Stimulated activated CD8-positive, alpha-beta memory T cell treated with anti-CD3 and anti-CD28 coated beads, Interleukin-7, amount 100 ng/mL, for 24 hours (primary cell): Measurements from ENCODE around the gene CENPX.
"Not testable (repeated sequence)": the region's sequence is repeated elsewhere in the genome, so short reads cannot be mapped to it uniquely, and the experiment has no call there.

Experiments
- DNase-seq: peaks from one replicate; pipeline ENCODE4 v3.0.0-alpha.2; 2020; ENCODE audit warnings: low read depth

Gene CENPX

GRCh38 chr17:82039695-82040299 is 17.1 kb upstream of the CENPX start:
- DNase-seq = no peak

- DNase-seq = not testable (repeated sequence)
These were observed 16.2 kb upstream of the CENPX start for GRCh38 chr17:82038796-82039409.

GRCh38 chr17:82037889-82038195 is 15.2 kb upstream of the CENPX start:
- no peak for DNase-seq

- DNase-seq = peak; percentile 91
These were observed 14.6 kb upstream of the CENPX start, which contains the start of gene DCXR for GRCh38 chr17:82037092-82037888. Gene DCXR, minus strand, starts transcription at chr17:82037697. Its CDS starts 15 bp downstream, at chr17:82037682.

GRCh38 chr17:82036634-82037091 is 14.0 kb upstream of the CENPX start:
- DNase-seq = no peak

GRCh38 chr17:82035956-82036633 is 13.4 kb upstream of the CENPX start:
- no peak for DNase-seq

GRCh38 chr17:82035488-82035887 is 12.8 kb upstream of the CENPX start:
- no peak for DNase-seq

- no peak for DNase-seq
These were observed 11.8 kb upstream of the CENPX start for GRCh38 chr17:82034371-82035011.

GRCh38 chr17:82033359-82034085 is 10.8 kb upstream of the CENPX start:
- DNase-seq = no peak

GRCh38 chr17:82031885-82032627 is 9.4 kb upstream of the CENPX start:
- no peak for DNase-seq

- no peak for DNase-seq
These were observed 8.7 kb upstream of the CENPX start, which contains the start of gene RAC3 for GRCh38 chr17:82031303-82031884. Gene RAC3, plus strand, starts transcription at chr17:82031678. Its CDS starts 84 bp downstream, at chr17:82031762.

GRCh38 chr17:82030470-82031302 is 8.0 kb upstream of the CENPX start:
- DNase-seq = peak; percentile 61

- DNase-seq = no peak
These were observed 7.4 kb upstream of the CENPX start for GRCh38 chr17:82029990-82030469.

GRCh38 chr17:82029391-82029790 is 6.7 kb upstream of the CENPX start:
- no peak for DNase-seq

- no peak for DNase-seq
These were observed 6.3 kb upstream of the CENPX start for GRCh38 chr17:82028966-82029365.

GRCh38 chr17:82028246-82028645 is 5.6 kb upstream of the CENPX start:
- DNase-seq = no peak

GRCh38 chr17:82025401-82026107 is 2.9 kb upstream of the CENPX start:
- DNase-seq = no peak

GRCh38 chr17:82024859-82025258 is 2.2 kb upstream of the CENPX start:
- DNase-seq = no peak
